GM23338 (cell line): Measurements from ENCODE around the gene IRF5.

ENCODE experiments used
- CREB1 ChIP-seq: fragments of 250-450 bp; sonication (Bioruptor Pico); IDR thresholded peaks from 2 replicates; pipeline ENCODE4 v1.5.0; 2020; ENCODE audit warnings: low read depth, mild to moderate bottlenecking, moderate library complexity
- CTCF ChIP-seq, 2 experiments: fragments of 200-600 bp in 1 of 2; sonication (generic) in 1 of 2; conservative IDR thresholded peaks; 2 replicates each; pipeline versions ENCODE4 v1.5.1 to v1.6.1; 2016 to 2017; ENCODE audit warnings: antibody characterized with exemption in 2 of 2, low read depth in 2 of 2, mild to moderate bottlenecking in 2 of 2, moderate library complexity in 1 of 2
- EZH2 ChIP-seq: fragments of 200-600 bp; sonication (generic); IDR thresholded peaks from one replicate; pipeline ENCODE4 v1.8.0; 2017; ENCODE audit warnings: antibody characterized with exemption, mild to moderate bottlenecking, low read depth; ENCODE audit not compliant: unreplicated experiment
- EZH2phosphoT487 ChIP-seq: fragments of 200-600 bp; sonication (generic); IDR thresholded peaks from one replicate; pipeline ENCODE4 v1.8.1; 2018; ENCODE audit warnings: antibody characterized with exemption; ENCODE audit not compliant: unreplicated experiment
- JUNB ChIP-seq: IDR thresholded peaks from one replicate; pipeline ENCODE4 v1.6.1; 2016; ENCODE audit warnings: antibody characterized with exemption; ENCODE audit not compliant: unreplicated experiment
- POLR2AphosphoS5 ChIP-seq: IDR thresholded peaks from 2 replicates; pipeline ENCODE4 v1.6.1; 2016; ENCODE audit warnings: antibody characterized with exemption, low read depth

GRCh38 chr7:128963327-128963757 lies 25.6 kb downstream of the IRF5 start:
- TF ChIP-seq POLR2AphosphoS5 (no peak), EZH2 (no peak), CREB1 (CRISPR knock-in tag) (no peak), EZH2phosphoT487 (no peak), JUNB (no peak), CTCF (conservative IDR thresholded peaks at IDR 0.05; ENCODE audit: low read depth in 2 of 2) (no peak)
